ENCODE measurements around the gene U2SURP.

U2SURP gene

GRCh38 chr3:143001369-143002082 lies at the start of gene U2SURP:
Gene U2SURP (plus strand): TSS chr3:143001570. CDS start chr3:143001629, 59 bp downstream.
- in situ Hi-C loops (cut with HindIII; ENCODE audit: low pct_ligation_motif_present, low pct_unique_long_range_greater_than_20kb, low sequenced_read_pairs): no loop called here
- peak; percentile 97 for DNase-seq

- in situ Hi-C loops (cut with HindIII; ENCODE audit: low pct_ligation_motif_present, low pct_unique_long_range_greater_than_20kb, low sequenced_read_pairs): no loop called here
- DNase-seq: no peak
Observed at GRCh38 chr3:142951794-142952193, 49.6 kb upstream of the U2SURP start.

- no peak for DNase-seq
Observed at GRCh38 chr3:142952272-142953193, 48.8 kb upstream of the U2SURP start.

GRCh38 chr3:142953443-142953842 lies 47.9 kb upstream of the U2SURP start:
- DNase-seq: no peak
- in situ Hi-C loops (cut with HindIII; ENCODE audit: low pct_ligation_motif_present, low pct_unique_long_range_greater_than_20kb, low sequenced_read_pairs): no loop called here

More at GRCh38 chr3:142952272-142953193, 48.8 kb upstream of the U2SURP start:
- in situ Hi-C loops (cut with HindIII; ENCODE audit: low pct_ligation_motif_present, low pct_unique_long_range_greater_than_20kb, low sequenced_read_pairs): no loop called here

- DNase-seq: peak; percentile 38
- in situ Hi-C loops (cut with HindIII; ENCODE audit: low pct_ligation_motif_present, low pct_unique_long_range_greater_than_20kb, low sequenced_read_pairs): no loop called here
Observed at GRCh38 chr3:142958707-142959106, 42.7 kb upstream of the U2SURP start.

- in situ Hi-C loops (cut with HindIII; ENCODE audit: low pct_ligation_motif_present, low pct_unique_long_range_greater_than_20kb, low sequenced_read_pairs): no loop called here
- DNase-seq: no peak
Observed at GRCh38 chr3:142960322-142960850, 41.0 kb upstream of the U2SURP start.

- in situ Hi-C loops (cut with HindIII; ENCODE audit: low pct_ligation_motif_present, low pct_unique_long_range_greater_than_20kb, low sequenced_read_pairs): no loop called here
- no peak for DNase-seq
Observed at GRCh38 chr3:142961539-142961938, 39.8 kb upstream of the U2SURP start.

- in situ Hi-C loops (cut with HindIII; ENCODE audit: low pct_ligation_motif_present, low pct_unique_long_range_greater_than_20kb, low sequenced_read_pairs): no loop called here
Observed at GRCh38 chr3:142962175-142962519, 39.2 kb upstream of the U2SURP start.

GRCh38 chr3:142962520-142963233 lies 38.7 kb upstream of the U2SURP start:
- in situ Hi-C loops (cut with HindIII; ENCODE audit: low pct_ligation_motif_present, low pct_unique_long_range_greater_than_20kb, low sequenced_read_pairs): no loop called here
- no peak for DNase-seq

More at GRCh38 chr3:142962175-142962519, 39.2 kb upstream of the U2SURP start:
- no peak for DNase-seq

- no peak for DNase-seq
- in situ Hi-C loops (cut with HindIII; ENCODE audit: low pct_ligation_motif_present, low pct_unique_long_range_greater_than_20kb, low sequenced_read_pairs): no loop called here
Observed at GRCh38 chr3:142963234-142963515, 38.2 kb upstream of the U2SURP start.

- DNase-seq: peak; percentile 52
Observed at GRCh38 chr3:142963516-142964448, 37.6 kb upstream of the U2SURP start, which contains the start of gene PAQR9. Gene PAQR9 (minus strand): TSS chr3:142963674. CDS start chr3:142963336, 338 bp downstream.

GRCh38 chr3:142965581-142965980 lies 35.8 kb upstream of the U2SURP start:
- no peak for DNase-seq
- in situ Hi-C loops (cut with HindIII; ENCODE audit: low pct_ligation_motif_present, low pct_unique_long_range_greater_than_20kb, low sequenced_read_pairs): no loop called here

More at GRCh38 chr3:142963516-142964448, 37.6 kb upstream of the U2SURP start, which contains the start of gene PAQR9:
- in situ Hi-C loops (cut with HindIII; ENCODE audit: low pct_ligation_motif_present, low pct_unique_long_range_greater_than_20kb, low sequenced_read_pairs): no loop called here

GRCh38 chr3:142966808-142967207 lies 34.6 kb upstream of the U2SURP start:
- in situ Hi-C loops (cut with HindIII; ENCODE audit: low pct_ligation_motif_present, low pct_unique_long_range_greater_than_20kb, low sequenced_read_pairs): no loop called here
- no peak for DNase-seq

- in situ Hi-C loops (cut with HindIII; ENCODE audit: low pct_ligation_motif_present, low pct_unique_long_range_greater_than_20kb, low sequenced_read_pairs): no loop called here
- DNase-seq: no peak
Observed at GRCh38 chr3:142968319-142969025, 32.9 kb upstream of the U2SURP start.

GRCh38 chr3:142971431-142971830 lies 29.9 kb upstream of the U2SURP start:
- DNase-seq: no peak
- in situ Hi-C loops (cut with HindIII; ENCODE audit: low pct_ligation_motif_present, low pct_unique_long_range_greater_than_20kb, low sequenced_read_pairs): no loop called here

- no peak for DNase-seq
- in situ Hi-C loops (cut with HindIII; ENCODE audit: low pct_ligation_motif_present, low pct_unique_long_range_greater_than_20kb, low sequenced_read_pairs): no loop called here
Observed at GRCh38 chr3:142972092-142972753, 29.1 kb upstream of the U2SURP start.
